ENCODE data around the gene BOLL.

DNA sequence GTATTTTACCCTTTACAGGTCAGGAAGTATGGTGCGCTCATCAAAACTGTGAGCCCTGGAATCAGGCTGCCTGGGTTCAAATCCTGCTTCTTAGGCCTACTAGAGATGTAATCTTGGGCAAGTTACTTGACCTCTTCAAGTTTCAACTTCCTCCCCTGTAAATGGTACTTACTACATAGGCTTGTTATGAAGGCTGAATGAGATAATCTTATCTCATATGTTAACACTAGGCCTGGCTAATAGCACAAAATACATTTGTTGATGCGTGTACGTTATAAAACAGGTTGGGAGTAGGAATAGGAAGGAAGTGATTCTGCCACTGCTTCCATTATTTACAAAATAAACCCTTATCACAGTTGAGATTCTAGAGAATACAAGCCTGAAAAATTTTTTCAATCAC, 108.1 kb downstream of the BOLL start:
- TF ChIP-seq, protein P1, sequence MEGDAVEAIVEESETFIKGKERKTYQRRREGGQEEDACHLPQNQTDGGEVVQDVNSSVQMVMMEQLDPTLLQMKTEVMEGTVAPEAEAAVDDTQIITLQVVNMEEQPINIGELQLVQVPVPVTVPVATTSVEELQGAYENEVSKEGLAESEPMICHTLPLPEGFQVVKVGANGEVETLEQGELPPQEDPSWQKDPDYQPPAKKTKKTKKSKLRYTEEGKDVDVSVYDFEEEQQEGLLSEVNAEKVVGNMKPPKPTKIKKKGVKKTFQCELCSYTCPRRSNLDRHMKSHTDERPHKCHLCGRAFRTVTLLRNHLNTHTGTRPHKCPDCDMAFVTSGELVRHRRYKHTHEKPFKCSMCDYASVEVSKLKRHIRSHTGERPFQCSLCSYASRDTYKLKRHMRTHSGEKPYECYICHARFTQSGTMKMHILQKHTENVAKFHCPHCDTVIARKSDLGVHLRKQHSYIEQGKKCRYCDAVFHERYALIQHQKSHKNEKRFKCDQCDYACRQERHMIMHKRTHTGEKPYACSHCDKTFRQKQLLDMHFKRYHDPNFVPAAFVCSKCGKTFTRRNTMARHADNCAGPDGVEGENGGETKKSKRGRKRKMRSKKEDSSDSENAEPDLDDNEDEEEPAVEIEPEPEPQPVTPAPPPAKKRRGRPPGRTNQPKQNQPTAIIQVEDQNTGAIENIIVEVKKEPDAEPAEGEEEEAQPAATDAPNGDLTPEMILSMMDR (conservative IDR thresholded peaks at IDR 0.05; ENCODE audit: low read depth, low read length): no peak
- no peak for TF ChIP-seq EZH2 (IDR thresholded peaks at IDR 0.05; ENCODE audit: low read length, unreplicated experiment)

Measured in PC-3 (cell line).